Astrocyte of the spinal cord (primary cell): Measurements from ENCODE around the gene ST8SIA1.

Source experiments
- DNase-seq: peaks from one replicate; pipeline ENCODE4 v3.0.0; 2011; ENCODE audit warnings: low read depth, low spot score
- H3K4me3 ChIP-seq: 2 replicates; pipeline ENCODE4 v1.5.1; 2011; ENCODE audit warnings: low read depth, mild to moderate bottlenecking, low read length, moderate library complexity
- CTCF ChIP-seq: IDR thresholded peaks from 2 replicates; pipeline ENCODE4 v1.5.1; 2012; ENCODE audit warnings: low read depth, mild to moderate bottlenecking, low read length, inconsistent platforms
- in situ Hi-C: cut with HindIII; loops from 2 replicates; pipeline ENCODE4 v1.10.0; 2017; ENCODE audit warnings: low sequenced_read_pairs

The ST8SIA1 gene

GRCh38 chr12:22242726-22243125, 91.8 kb downstream of the ST8SIA1 start:
- in situ Hi-C loops: no loop called here
- no peak for TF ChIP-seq CTCF
- no peak for DNase-seq
- H3K4me3 ChIP-seq: no peak overlapping the region

- no peak for TF ChIP-seq CTCF
- no peak for DNase-seq
- in situ Hi-C loops: no loop called here
- no peak overlapping the region for H3K4me3 ChIP-seq
These were observed 96.3 kb downstream of the ST8SIA1 start for GRCh38 chr12:22238211-22238610.

GRCh38 chr12:22234561-22234960, 99.9 kb downstream of the ST8SIA1 start:
- TF ChIP-seq CTCF: no peak
- no peak overlapping the region for H3K4me3 ChIP-seq
- in situ Hi-C loops: no loop called here
- peak; percentile 62 for DNase-seq

- no peak overlapping the region for H3K4me3 ChIP-seq
- DNase-seq: peak; percentile 10
- in situ Hi-C loops: no loop called here
- peak; percentile 25 for TF ChIP-seq CTCF
These were observed 102.7 kb downstream of the ST8SIA1 start for GRCh38 chr12:22231836-22232235.

- H3K4me3 ChIP-seq: no peak overlapping the region
- in situ Hi-C loops: no loop called here
- TF ChIP-seq CTCF: no peak
- DNase-seq: no peak
These were observed 103.4 kb downstream of the ST8SIA1 start for GRCh38 chr12:22231078-22231477.

- DNase-seq: peak; percentile 79
- in situ Hi-C loops: no loop called here
These were observed 104.2 kb downstream of the ST8SIA1 start for GRCh38 chr12:22230280-22230794.

More at GRCh38 chr12:22230280-22230794, 104.2 kb downstream of the ST8SIA1 start:
- no peak for TF ChIP-seq CTCF
- no peak overlapping the region for H3K4me3 ChIP-seq
